ENCODE data around the gene RAB30.

Gene RAB30

GRCh38 chr11:83039566-83039965, 32.1 kb downstream of the RAB30 start:
- no peak for DNase-seq (ENCODE audit: low spot score)

GRCh38 chr11:83037877-83038276, 33.8 kb downstream of the RAB30 start:
- no peak for DNase-seq (ENCODE audit: low spot score)

GRCh38 chr11:83036701-83037100, 35.0 kb downstream of the RAB30 start:
- DNase-seq (ENCODE audit: low spot score) = no peak

- no peak for DNase-seq (ENCODE audit: low spot score)
Observed at GRCh38 chr11:83035070-83035854, 36.4 kb downstream of the RAB30 start.

GRCh38 chr11:83034673-83035014, 37.1 kb downstream of the RAB30 start:
- no peak for DNase-seq (ENCODE audit: low spot score)

GRCh38 chr11:83033972-83034672, 37.6 kb downstream of the RAB30 start:
- no peak for DNase-seq (ENCODE audit: low spot score)

- no peak for DNase-seq (ENCODE audit: low spot score)
Observed at GRCh38 chr11:83033371-83033770, 38.3 kb downstream of the RAB30 start.

GRCh38 chr11:83031127-83031526, 40.6 kb downstream of the RAB30 start:
- no peak for DNase-seq (ENCODE audit: low spot score)

GRCh38 chr11:83027794-83028193, 43.9 kb downstream of the RAB30 start:
- DNase-seq (ENCODE audit: low spot score) = no peak

- no peak for DNase-seq (ENCODE audit: low spot score)
Observed at GRCh38 chr11:83027289-83027688, 44.4 kb downstream of the RAB30 start.

GRCh38 chr11:83026229-83026628, 45.5 kb downstream of the RAB30 start:
- no peak for DNase-seq (ENCODE audit: low spot score)

GRCh38 chr11:83025267-83025704, 46.4 kb downstream of the RAB30 start:
- DNase-seq (ENCODE audit: low spot score) = no peak

GRCh38 chr11:83024270-83024854, 47.3 kb downstream of the RAB30 start:
- no peak for DNase-seq (ENCODE audit: low spot score)

GRCh38 chr11:83023410-83023809, 48.3 kb downstream of the RAB30 start:
- no peak for DNase-seq (ENCODE audit: low spot score)

- DNase-seq (ENCODE audit: low spot score) = no peak
Observed at GRCh38 chr11:83021780-83022125, 49.9 kb downstream of the RAB30 start.

- no peak for DNase-seq (ENCODE audit: low spot score)
Observed at GRCh38 chr11:83020942-83021779, 50.5 kb downstream of the RAB30 start.

- DNase-seq (ENCODE audit: low spot score) = no peak
Observed at GRCh38 chr11:83019888-83020579, 51.7 kb downstream of the RAB30 start.

- DNase-seq (ENCODE audit: low spot score) = no peak
Observed at GRCh38 chr11:83014951-83015350, 56.7 kb downstream of the RAB30 start.

- no peak for DNase-seq (ENCODE audit: low spot score)
Observed at GRCh38 chr11:83012168-83013067, 59.3 kb downstream of the RAB30 start.

GRCh38 chr11:83011333-83012167, 60.1 kb downstream of the RAB30 start:
- no peak for DNase-seq (ENCODE audit: low spot score)
